ENCODE results near the gene CDK5RAP2. TPM values are rescaled to one million over a fixed set of nuclear protein-coding genes. Genes with fewer than 3 reads are reported as not detected.

The CDK5RAP2 gene
- total RNA-seq, 4 donors from 2014 or later, result 41.6 to 77.2 (median 43.2) TPM

DNA sequence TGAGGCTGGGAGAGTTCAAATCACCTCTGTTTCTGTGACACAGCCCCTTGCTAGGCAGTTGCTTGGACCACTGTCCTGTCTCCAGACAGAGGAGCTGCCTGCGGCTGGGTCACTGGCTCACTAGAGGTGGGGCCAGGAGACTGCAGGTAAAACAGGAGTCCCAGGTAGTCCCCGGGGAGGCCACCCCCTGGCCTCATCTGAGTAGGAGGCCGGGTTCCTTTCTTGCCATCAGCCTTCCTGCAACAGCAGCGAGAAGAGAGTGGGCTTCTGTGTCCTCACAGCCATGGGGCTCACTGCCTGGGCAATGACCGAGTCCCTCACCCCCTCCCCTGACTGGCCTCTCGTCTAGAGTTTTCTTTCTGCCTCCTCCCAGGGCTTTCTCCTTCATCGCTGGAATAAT, 197.5 kb downstream of the CDK5RAP2 start:
- no peak overlapping the region for H3K4me3 ChIP-seq
- H3K36me3 ChIP-seq, result peaks cover 0 to 6% of the 10 kb centered on the region in 2 donors
- no peak for TF ChIP-seq POLR2A (IDR thresholded peaks at IDR 0.05)
- TF ChIP-seq, protein P1, sequence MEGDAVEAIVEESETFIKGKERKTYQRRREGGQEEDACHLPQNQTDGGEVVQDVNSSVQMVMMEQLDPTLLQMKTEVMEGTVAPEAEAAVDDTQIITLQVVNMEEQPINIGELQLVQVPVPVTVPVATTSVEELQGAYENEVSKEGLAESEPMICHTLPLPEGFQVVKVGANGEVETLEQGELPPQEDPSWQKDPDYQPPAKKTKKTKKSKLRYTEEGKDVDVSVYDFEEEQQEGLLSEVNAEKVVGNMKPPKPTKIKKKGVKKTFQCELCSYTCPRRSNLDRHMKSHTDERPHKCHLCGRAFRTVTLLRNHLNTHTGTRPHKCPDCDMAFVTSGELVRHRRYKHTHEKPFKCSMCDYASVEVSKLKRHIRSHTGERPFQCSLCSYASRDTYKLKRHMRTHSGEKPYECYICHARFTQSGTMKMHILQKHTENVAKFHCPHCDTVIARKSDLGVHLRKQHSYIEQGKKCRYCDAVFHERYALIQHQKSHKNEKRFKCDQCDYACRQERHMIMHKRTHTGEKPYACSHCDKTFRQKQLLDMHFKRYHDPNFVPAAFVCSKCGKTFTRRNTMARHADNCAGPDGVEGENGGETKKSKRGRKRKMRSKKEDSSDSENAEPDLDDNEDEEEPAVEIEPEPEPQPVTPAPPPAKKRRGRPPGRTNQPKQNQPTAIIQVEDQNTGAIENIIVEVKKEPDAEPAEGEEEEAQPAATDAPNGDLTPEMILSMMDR (IDR thresholded peaks at IDR 0.05), result no peak
- no peak for TF ChIP-seq POLR2AphosphoS5 (IDR thresholded peaks at IDR 0.05)
- TF ChIP-seq EP300 (IDR thresholded peaks at IDR 0.05), result no peak
- H3K9me3 ChIP-seq, result peaks cover 0 to 19% (median 0%) of the 10 kb centered on the region in 3 donors
- ATAC-seq, result no peak
- no peaks in the 10 kb centered on the region for H3K27me3 ChIP-seq
- WGBS, 2 donors (ENCODE audit: low coverage in 1 of 2), result 86 to 100% methylated on average over 1 to 2 of the region's 7 CpGs
- peaks cover 0 to 13% (median 0%) of the 10 kb centered on the region in 3 donors for H3K4me1 ChIP-seq
- no peak overlapping the region for H3K27ac ChIP-seq

DNA sequence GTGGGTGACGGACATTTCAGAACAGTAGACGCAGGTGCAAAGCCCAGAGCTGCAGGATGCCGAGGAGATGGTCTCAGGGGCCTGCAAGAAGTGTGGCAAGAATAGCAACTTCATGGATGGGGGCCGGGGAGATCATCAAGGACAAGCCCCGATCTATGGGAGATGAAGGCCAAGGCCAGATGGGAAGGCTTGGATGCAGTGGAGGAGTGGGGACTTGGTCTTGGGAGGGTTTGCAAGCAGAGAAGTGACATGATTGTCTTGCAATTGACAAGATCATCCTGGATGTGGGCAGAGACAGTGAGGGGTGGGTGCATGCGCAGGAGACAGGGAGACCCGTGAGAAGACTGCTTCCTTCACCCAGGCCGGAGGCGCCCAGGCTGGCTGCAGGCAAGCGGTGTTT, 198.1 kb downstream of the CDK5RAP2 start:
- 81 to 93% methylated on average over 5 to 8 of the region's 10 CpGs for WGBS, 2 donors (ENCODE audit: low coverage in 1 of 2)
- Histone ChIP-seq H3K4me3 (no peak overlapping the region), H3K4me1 (peaks cover 0 to 10% (median 0%) of the 10 kb centered on the region in 3 donors), H3K9me3 (peaks cover 0 to 19% (median 0%) of the 10 kb centered on the region in 3 donors), H3K27me3 (no peaks in the 10 kb centered on the region), H3K36me3 (no peaks in the 10 kb centered on the region), H3K27ac (no peak overlapping the region)
- ATAC-seq, result no peak
- TF ChIP-seq, protein P1 (IDR thresholded peaks at IDR 0.05), result no peak
- TF ChIP-seq POLR2A (IDR thresholded peaks at IDR 0.05) (no peak), EP300 (IDR thresholded peaks at IDR 0.05) (no peak), POLR2AphosphoS5 (IDR thresholded peaks at IDR 0.05) (no peak)

DNA sequence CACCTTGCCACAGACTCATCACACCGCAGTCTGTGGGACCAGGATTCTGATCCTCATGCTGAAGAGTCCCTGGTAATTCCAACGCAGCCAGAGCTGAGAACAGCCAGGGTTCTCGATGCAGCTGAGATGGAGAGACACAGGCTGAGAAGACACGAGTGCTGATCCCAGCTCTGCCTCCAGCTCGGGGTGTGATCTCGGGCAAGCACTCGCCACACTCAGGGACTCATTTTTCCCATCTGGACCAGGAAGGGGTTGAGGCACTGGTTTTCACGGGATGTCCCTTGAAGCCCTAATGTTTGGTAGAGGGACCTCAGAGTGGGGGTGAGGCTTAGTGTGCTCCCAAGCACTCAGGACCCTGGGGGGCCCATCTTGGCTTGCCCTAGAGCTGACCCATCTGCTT, 200.4 kb downstream of the CDK5RAP2 start:
- TF ChIP-seq POLR2AphosphoS5 (IDR thresholded peaks at IDR 0.05), result no peak
- no peak for TF ChIP-seq EP300 (IDR thresholded peaks at IDR 0.05)
- TF ChIP-seq, protein P1 (IDR thresholded peaks at IDR 0.05), result no peak
- TF ChIP-seq POLR2A (IDR thresholded peaks at IDR 0.05), result no peak
- H3K4me3 ChIP-seq, result no peak overlapping the region
- H3K4me1 ChIP-seq, result no peaks in the 10 kb centered on the region
- H3K36me3 ChIP-seq, result no peaks in the 10 kb centered on the region
- H3K27me3 ChIP-seq, result no peaks in the 10 kb centered on the region
- H3K9me3 ChIP-seq, result peaks cover 0 to 19% (median 0%) of the 10 kb centered on the region in 3 donors
- ATAC-seq, result no peak
- no peak overlapping the region for H3K27ac ChIP-seq
- 97% methylated on average over 5 of the region's 8 CpGs; no CpG with 5 or more reads in 1 of the 2 donors for WGBS, 2 donors (ENCODE audit: low coverage in 1 of 2)

DNA sequence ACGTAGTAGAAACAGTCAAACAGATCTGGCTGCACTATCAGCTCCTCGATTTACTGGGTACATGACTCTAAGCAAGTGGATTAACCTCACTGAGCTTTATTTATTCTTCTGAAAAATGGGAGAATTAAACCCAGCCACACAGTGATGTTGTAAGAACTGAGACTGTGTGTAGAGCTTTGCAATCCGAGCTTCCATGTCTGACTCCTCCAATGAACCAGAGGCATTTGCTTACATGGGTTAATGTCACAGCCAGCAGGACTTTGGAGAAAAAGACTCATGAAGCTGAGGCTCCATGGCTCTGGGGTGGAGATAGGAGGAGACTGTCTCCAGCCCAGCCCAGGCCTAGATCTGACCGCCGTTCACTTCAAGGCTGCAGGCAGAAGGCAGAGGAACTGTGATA, 201.3 kb downstream of the CDK5RAP2 start:
- no peak overlapping the region for H3K4me3 ChIP-seq
- no peaks in the 10 kb centered on the region for H3K4me1 ChIP-seq
- H3K36me3 ChIP-seq, result no peaks in the 10 kb centered on the region
- H3K9me3 ChIP-seq, result peaks cover 0 to 19% (median 0%) of the 10 kb centered on the region in 3 donors
- ATAC-seq, result no peak
- WGBS, 2 donors (ENCODE audit: low coverage in 1 of 2), result 70 to 90% methylated on average over 2 to 4 of the region's 5 CpGs
- no peaks in the 10 kb centered on the region for H3K27me3 ChIP-seq
- TF ChIP-seq POLR2A (IDR thresholded peaks at IDR 0.05) (no peak), EP300 (IDR thresholded peaks at IDR 0.05) (no peak), POLR2AphosphoS5 (IDR thresholded peaks at IDR 0.05) (no peak)
- TF ChIP-seq, protein P1 (IDR thresholded peaks at IDR 0.05), result no peak
- H3K27ac ChIP-seq, result no peak overlapping the region
